Diencephalon (tissue), 1 donor: ENCODE measurements around the gene SOX2. TPM values are rescaled to one million over a fixed set of nuclear protein-coding genes. Genes with fewer than 3 reads are reported as not detected.

Experiments used
- small RNA-seq: library from RNA; depleted of rRNA; stranded (forward); fragments of <200 nt; gene quantifications from one replicate; pipeline ENCODE3, GENCODE V24; 2014
- total RNA-seq: library from RNA; depleted of rRNA; stranded (reverse); fragments of >200 nt; gene quantifications from one replicate; pipeline ENCODE4 v1.2.3, GENCODE V29; 2014

Gene SOX2
- total RNA-seq: 188 TPM

GRCh38 chr3:181711325-181712135 is at the start of gene SOX2:
TSS of gene SOX2 (plus strand) at chr3:181711925. CDS start at chr3:181712361, 436 bp downstream.

Small RNAs within 50 kb of the gene (small RNA-seq; reads per million reads assigned to genes)
- not detected for gene RF01954
